ENCODE data around the gene ZCCHC14. TPM values are rescaled to one million over a fixed set of nuclear protein-coding genes. Genes with fewer than 3 reads are reported as not detected.

ZCCHC14 gene
- total RNA-seq, 1 experiment from 2014 or later: 27.7 TPM

DNA sequence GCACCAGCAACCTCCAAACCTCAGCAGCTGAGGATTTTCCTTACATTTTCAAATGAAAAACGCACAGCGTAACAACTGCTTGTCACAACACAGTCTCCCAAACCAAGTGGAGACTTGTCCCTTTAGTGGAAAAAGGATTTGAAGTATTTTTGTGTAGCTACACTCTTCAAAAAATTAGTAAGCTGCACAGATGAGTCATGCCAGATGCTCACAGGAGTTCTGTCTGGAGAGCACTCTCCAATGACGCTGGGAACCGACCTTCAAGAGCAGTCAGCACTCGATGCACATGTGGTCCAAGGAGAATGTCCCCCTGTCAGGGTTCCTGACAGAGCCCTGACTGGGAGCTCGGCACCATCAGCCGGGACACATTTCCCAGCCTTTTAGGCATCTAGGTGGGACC lies 60.9 kb downstream of the ZCCHC14 start:
- Mint-ChIP-seq H3K4me1 (peaks cover 11 to 13% of the 10 kb centered on the region in 2 experiments), H3K9me3 (no peaks in the 10 kb centered on the region), H3K36me3 (ENCODE audit: insufficient read depth in 1 of 3, low read depth in 3 of 3) (peaks cover 7 to 21% (median 17%) of the 10 kb centered on the region in 3 experiments; a peak in 6 of 7 replicates), H3K4me3 (no peak overlapping the region), H3K27ac (no peak overlapping the region; a peak in 2 of 7 replicates), H3K27me3 (ENCODE audit: low read depth) (no peaks in the 10 kb centered on the region)
- Histone ChIP-seq H4K20me1 (ENCODE audit: control insufficient read depth, insufficient read depth, insufficient read length) (no peaks in the 10 kb centered on the region), H2AFZ (ENCODE audit: low read length) (no peak overlapping the region), H4K91ac (ENCODE audit: insufficient read length, low read depth, low read length) (no peak overlapping the region), H2BK120ac (ENCODE audit: low read depth, low read length, poor library complexity, severe bottlenecking) (no peak overlapping the region), H2AK5ac (ENCODE audit: insufficient read length, low read length) (no peak overlapping the region), H3K23me2 (ENCODE audit: insufficient read length, low read depth, low read length, poor library complexity, severe bottlenecking) (no peaks in the 10 kb centered on the region), H3K79me1 (ENCODE audit: insufficient read depth, low read depth, low read length, poor library complexity, severe bottlenecking) (peaks cover 5% of the 10 kb centered on the region), H3K18ac (ENCODE audit: insufficient read length, low read depth, low read length) (no peak overlapping the region), H4K8ac (replicated peaks; ENCODE audit: insufficient read length, low read depth, low read length) (no peak overlapping the region), H3K56ac (ENCODE audit: insufficient read length, low read depth, low read length) (no peak overlapping the region), H3K4ac (ENCODE audit: low read depth, low read length) (no peak overlapping the region), H4K5ac (ENCODE audit: insufficient read length, low read depth, low read length) (no peak overlapping the region), H3K79me2 (ENCODE audit: insufficient read depth, low read length) (no peaks in the 10 kb centered on the region), H2BK12ac (ENCODE audit: insufficient read length, low read depth, low read length) (no peak overlapping the region), H2BK5ac (ENCODE audit: insufficient read length, low read length) (no peak overlapping the region), H3K23ac (ENCODE audit: insufficient read length, low read depth, low read length) (no peak overlapping the region), H3K14ac (ENCODE audit: insufficient read depth, low read length) (no peak overlapping the region), H3T11ph (ENCODE audit: low read length) (no peak overlapping the region), H3K4me2 (ENCODE audit: insufficient read depth, insufficient read length, low read length) (no peak overlapping the region), H3K4me1 (ENCODE audit: insufficient read depth, low read length) (peaks cover 2% of the 10 kb centered on the region; the same call in 1 of the 2 replicates), H2BK15ac (ENCODE audit: low read depth, low read length) (no peak overlapping the region), H3K9ac (ENCODE audit: extremely low read depth, insufficient read length, low read length) (no peak overlapping the region), H3K27me3 (ENCODE audit: insufficient read depth, low read length) (no peaks in the 10 kb centered on the region), H3K27ac (ENCODE audit: insufficient read length, low read depth, low read length) (no peak overlapping the region), H3K9me3 (ENCODE audit: control insufficient read depth, low read depth, low read length) (no peaks in the 10 kb centered on the region), H2BK20ac (ENCODE audit: low read depth, low read length, poor library complexity, severe bottlenecking) (no peak overlapping the region)
- TF ChIP-seq, protein P1, sequence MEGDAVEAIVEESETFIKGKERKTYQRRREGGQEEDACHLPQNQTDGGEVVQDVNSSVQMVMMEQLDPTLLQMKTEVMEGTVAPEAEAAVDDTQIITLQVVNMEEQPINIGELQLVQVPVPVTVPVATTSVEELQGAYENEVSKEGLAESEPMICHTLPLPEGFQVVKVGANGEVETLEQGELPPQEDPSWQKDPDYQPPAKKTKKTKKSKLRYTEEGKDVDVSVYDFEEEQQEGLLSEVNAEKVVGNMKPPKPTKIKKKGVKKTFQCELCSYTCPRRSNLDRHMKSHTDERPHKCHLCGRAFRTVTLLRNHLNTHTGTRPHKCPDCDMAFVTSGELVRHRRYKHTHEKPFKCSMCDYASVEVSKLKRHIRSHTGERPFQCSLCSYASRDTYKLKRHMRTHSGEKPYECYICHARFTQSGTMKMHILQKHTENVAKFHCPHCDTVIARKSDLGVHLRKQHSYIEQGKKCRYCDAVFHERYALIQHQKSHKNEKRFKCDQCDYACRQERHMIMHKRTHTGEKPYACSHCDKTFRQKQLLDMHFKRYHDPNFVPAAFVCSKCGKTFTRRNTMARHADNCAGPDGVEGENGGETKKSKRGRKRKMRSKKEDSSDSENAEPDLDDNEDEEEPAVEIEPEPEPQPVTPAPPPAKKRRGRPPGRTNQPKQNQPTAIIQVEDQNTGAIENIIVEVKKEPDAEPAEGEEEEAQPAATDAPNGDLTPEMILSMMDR (conservative IDR thresholded peaks at IDR 0.05): no peak
- no CpG with 5 or more reads among the region's 7 CpGs for WGBS (ENCODE audit: extremely low coverage, insufficient read length, low lambda C conversion rate)
- DNase-seq: no peak
